HG03039 (cell line): ENCODE data around the gene C17orf107.
A peak's percentile ranks its signal among the peaks of the same experiment; 100 is the strongest.

ENCODE experiments used
- ATAC-seq: cut with Tn5 transposase; IDR thresholded peaks from one replicate; pipeline ENCODE4 v1.9.1; 2021; ENCODE audit warnings: mild to moderate bottlenecking, moderate library complexity; ENCODE audit not compliant: unreplicated experiment

Gene C17orf107

GRCh38 chr17:4948166-4948930 is 49.0 kb downstream of the C17orf107 start, which contains the start of gene PFN1:
TSS of gene PFN1 (minus strand) at chr17:4948530. CDS start at chr17:4948394, 136 bp downstream.
- ATAC-seq, result peak; percentile 19

GRCh38 chr17:4948931-4949320 is 49.6 kb downstream of the C17orf107 start:
- ATAC-seq, result peak; percentile 26

DNA sequence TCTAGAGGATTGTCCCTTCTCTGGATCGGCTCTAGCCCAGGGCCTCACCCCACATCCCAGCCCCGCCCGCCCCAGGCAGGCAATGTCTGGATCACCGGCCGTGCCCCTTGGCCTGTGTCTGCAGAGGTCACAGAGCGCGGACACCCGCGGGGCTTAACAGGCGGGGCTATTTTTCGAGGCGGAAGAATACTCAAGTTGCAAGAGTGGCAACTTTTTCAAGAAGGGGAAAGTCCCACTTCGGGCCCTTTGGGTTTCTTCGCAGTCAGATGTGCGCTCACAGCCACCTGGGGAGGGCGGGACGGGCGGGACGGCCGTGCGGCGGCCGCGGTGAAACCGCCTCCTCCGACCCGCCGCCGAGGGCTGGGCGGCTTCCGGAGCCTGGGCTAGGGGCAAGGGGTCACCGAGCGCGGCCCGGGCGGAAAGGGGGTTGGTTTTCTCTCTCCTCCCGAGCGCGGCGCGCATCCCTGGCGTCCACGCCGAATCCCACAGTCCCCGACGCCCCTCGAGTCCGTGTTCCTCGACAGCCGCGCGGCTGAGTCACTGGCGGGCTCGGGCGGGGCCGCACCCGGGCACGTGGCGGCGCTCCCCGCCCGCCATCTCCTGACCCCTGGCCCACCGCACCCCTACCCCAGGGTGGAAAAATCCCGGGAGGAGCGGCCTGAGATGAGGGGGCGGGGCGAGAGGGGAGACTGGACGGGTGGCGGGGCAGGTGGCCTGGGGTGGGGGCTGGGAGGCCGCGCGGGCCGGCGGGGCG is 50.2 kb downstream of the C17orf107 start:
- ATAC-seq, result peak; percentile 22

DNA sequence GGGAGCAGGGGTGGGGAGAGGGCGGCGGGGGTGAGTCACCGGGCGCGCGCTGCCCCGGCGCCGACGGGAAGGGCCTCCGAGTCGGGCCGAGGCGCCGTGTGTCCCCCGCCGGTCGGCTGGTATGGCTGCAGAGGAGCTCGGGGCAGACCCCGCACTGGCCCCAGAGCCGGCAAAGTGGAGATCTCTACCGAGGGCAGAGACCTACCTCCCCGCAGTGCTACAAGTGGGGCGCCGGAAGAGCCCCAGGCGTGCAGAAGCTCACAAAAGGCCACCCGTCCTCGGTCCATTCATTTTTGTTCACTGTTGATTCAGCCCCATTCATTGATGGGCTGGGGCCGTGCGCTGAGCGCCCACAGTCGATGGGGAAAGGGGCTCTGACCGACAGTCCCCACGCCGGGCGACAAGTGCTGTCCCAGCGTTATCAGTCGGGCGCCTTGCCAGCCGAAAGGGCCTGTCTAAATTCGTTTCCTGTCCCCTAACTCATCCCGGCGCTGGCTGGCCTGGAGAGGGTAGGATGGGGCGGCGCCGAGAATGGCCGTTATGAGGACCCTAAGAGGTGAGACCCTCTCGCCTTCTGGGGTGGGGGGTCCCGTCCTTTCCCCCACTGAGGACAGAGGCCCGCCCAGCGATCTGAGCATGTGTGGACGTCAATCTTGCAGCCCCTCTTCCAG is 50.9 kb downstream of the C17orf107 start:
- ATAC-seq, result peak; percentile 5

GRCh38 chr17:4950746-4951204 is 51.4 kb downstream of the C17orf107 start, which contains the start of gene ENO3:
TSS of gene ENO3 (plus strand) at chr17:4951119. CDS start at chr17:4951830, 711 bp downstream.
- ATAC-seq, result no peak

GRCh38 chr17:4951486-4951885 is 52.1 kb downstream of the C17orf107 start:
- ATAC-seq, result no peak
